PFSK-1 (cell line): ENCODE measurements around the gene SSH3.

ENCODE experiments used
- FOXP2 ChIP-seq: optimal IDR thresholded peaks from 2 replicates; pipeline ENCODE3; 2011; ENCODE audit warnings: borderline replicate concordance, control low read depth, inconsistent platforms; ENCODE audit not compliant: insufficient read depth; ENCODE audit errors: extremely low read length, extremely low read depth
- POLR2AphosphoS5 ChIP-seq: IDR thresholded peaks from 2 replicates; pipeline ENCODE4 v1.6.1; 2012; ENCODE audit warnings: low read depth, mild to moderate bottlenecking, control low read depth, low read length, moderate library complexity
- REST ChIP-seq, 2 experiments: IDR thresholded peaks; 2 replicates each; pipeline versions ENCODE4 v1.6.1 to v1.8.0; 2011 to 2012; ENCODE audit warnings: low read depth in 2 of 2, low read length in 2 of 2, control low read depth in 1 of 2, inconsistent platforms in 1 of 2, mild to moderate bottlenecking in 1 of 2, moderate library complexity in 1 of 2; ENCODE audit not compliant: insufficient read depth in 1 of 2
- SIN3A ChIP-seq: IDR thresholded peaks from 2 replicates; pipeline ENCODE4 v1.6.1; 2012; ENCODE audit warnings: mild to moderate bottlenecking, low read length, moderate library complexity, borderline replicate concordance; ENCODE audit not compliant: insufficient read depth
- TAF1 ChIP-seq: IDR thresholded peaks from 2 replicates; pipeline ENCODE4 v1.6.1; 2012; ENCODE audit warnings: low read length, control low read depth, borderline replicate concordance; ENCODE audit not compliant: insufficient read depth

The SSH3 gene

GRCh38 chr11:67282155-67282875 lies 21.0 kb upstream of the SSH3 start:
- TF ChIP-seq FOXP2 (no peak), TAF1 (no peak), SIN3A (no peak), REST (IDR thresholded peaks at IDR 0.05; ENCODE audit: insufficient read depth in 1 of 2, low read depth in 2 of 2, low read length in 2 of 2) (no peak), POLR2AphosphoS5 (no peak)

- TF ChIP-seq SIN3A (no peak), POLR2AphosphoS5 (no peak), FOXP2 (no peak), TAF1 (no peak), REST (IDR thresholded peaks at IDR 0.05; ENCODE audit: insufficient read depth in 1 of 2, low read depth in 2 of 2, low read length in 2 of 2) (no peak)
Observed at GRCh38 chr11:67282876-67283371, 20.4 kb upstream of the SSH3 start.

- TF ChIP-seq POLR2AphosphoS5: no peak
- no peak for TF ChIP-seq SIN3A
- no peak for TF ChIP-seq REST (IDR thresholded peaks at IDR 0.05; ENCODE audit: insufficient read depth in 1 of 2, low read depth in 2 of 2, low read length in 2 of 2)
- TF ChIP-seq FOXP2: no peak
- TF ChIP-seq TAF1: no peak
Observed at GRCh38 chr11:67283481-67283963, 19.8 kb upstream of the SSH3 start.

- TF ChIP-seq FOXP2 (no peak), POLR2AphosphoS5 (no peak), REST (IDR thresholded peaks at IDR 0.05; ENCODE audit: insufficient read depth in 1 of 2, low read depth in 2 of 2, low read length in 2 of 2) (no peak), TAF1 (no peak), SIN3A (no peak)
Observed at GRCh38 chr11:67284811-67285540, 18.4 kb upstream of the SSH3 start.
